ENCODE data around the gene TMEM178B.

TMEM178B gene

DNA sequence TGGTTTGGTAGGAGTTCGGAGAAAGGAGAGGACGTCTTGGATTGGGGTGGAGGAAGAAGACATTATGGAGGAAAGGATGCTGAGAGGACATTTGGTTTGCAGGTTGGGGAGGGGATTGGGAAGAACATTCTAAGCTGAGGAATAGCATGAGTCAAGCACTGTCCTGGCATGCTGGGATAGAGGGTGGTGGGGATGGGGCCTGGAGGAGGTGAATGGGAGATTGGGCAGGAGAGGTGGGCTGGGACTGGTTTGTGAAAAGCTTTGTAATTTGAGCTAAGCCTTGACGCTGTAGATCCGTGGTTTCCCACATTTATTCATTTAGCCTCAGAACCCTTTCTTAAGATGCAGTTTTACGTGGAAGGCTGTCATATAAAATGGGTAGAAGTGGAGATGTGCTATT lies 52.2 kb downstream of the TMEM178B start:
- TF ChIP-seq, protein P1, sequence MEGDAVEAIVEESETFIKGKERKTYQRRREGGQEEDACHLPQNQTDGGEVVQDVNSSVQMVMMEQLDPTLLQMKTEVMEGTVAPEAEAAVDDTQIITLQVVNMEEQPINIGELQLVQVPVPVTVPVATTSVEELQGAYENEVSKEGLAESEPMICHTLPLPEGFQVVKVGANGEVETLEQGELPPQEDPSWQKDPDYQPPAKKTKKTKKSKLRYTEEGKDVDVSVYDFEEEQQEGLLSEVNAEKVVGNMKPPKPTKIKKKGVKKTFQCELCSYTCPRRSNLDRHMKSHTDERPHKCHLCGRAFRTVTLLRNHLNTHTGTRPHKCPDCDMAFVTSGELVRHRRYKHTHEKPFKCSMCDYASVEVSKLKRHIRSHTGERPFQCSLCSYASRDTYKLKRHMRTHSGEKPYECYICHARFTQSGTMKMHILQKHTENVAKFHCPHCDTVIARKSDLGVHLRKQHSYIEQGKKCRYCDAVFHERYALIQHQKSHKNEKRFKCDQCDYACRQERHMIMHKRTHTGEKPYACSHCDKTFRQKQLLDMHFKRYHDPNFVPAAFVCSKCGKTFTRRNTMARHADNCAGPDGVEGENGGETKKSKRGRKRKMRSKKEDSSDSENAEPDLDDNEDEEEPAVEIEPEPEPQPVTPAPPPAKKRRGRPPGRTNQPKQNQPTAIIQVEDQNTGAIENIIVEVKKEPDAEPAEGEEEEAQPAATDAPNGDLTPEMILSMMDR (IDR thresholded peaks at IDR 0.05; ENCODE audit: low read depth, low read length, poor library complexity, severe bottlenecking): no peak
- TF ChIP-seq EZH2phosphoT487 (IDR thresholded peaks at IDR 0.05; ENCODE audit: borderline replicate concordance, low read length): no peak
- no peaks in the 10 kb centered on the region for H3K79me2 ChIP-seq (ENCODE audit: control insufficient read depth, low read length)

DNA sequence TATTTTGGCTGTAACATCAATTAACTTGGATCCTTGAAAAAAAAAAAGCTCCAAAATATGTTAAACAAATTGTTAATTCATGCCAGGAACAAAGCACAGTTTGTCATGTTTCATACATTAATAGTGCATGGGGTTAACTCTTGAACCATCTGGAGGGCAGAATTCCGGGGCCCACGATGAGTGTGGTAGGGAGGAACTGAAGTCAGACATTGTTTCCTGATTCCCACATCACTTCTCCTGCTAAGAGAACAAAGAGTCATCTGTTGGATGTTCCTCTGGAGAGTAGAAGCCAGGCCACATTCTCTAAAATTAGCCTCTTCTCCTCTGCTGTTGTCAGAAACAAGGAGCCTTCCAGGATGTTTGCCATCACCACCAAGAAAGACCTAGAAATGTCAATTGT lies 54.6 kb downstream of the TMEM178B start:
- Histone ChIP-seq H3K4me1 (ENCODE audit: control insufficient read depth, low read length) (no peaks in the 10 kb centered on the region), H3K36me3 (ENCODE audit: control insufficient read depth, low read length) (no peaks in the 10 kb centered on the region), H3K9me2 (replicated peaks; ENCODE audit: control insufficient read depth, low read length) (no peaks in the 10 kb centered on the region), H3F3A (ENCODE audit: control insufficient read depth, insufficient read depth) (no peaks in the 10 kb centered on the region), H3K27me3 (ENCODE audit: control insufficient read depth, low read length) (peaks cover 3% of the 10 kb centered on the region; the same call in 1 of the 2 replicates), H3K4me2 (ENCODE audit: low read length) (no peak overlapping the region), H3K9me3 (ENCODE audit: control insufficient read depth, insufficient read depth, low read length) (no peaks in the 10 kb centered on the region), H3K4me3 (ENCODE audit: low read length) (no peak overlapping the region), H3K27ac (ENCODE audit: low read depth, low read length) (no peak overlapping the region), H3K79me2 (ENCODE audit: control insufficient read depth, low read length) (no peaks in the 10 kb centered on the region), H4K20me1 (ENCODE audit: control insufficient read depth, insufficient read depth, low read depth, low read length) (no peaks in the 10 kb centered on the region)
- TF ChIP-seq EZH2phosphoT487 (IDR thresholded peaks at IDR 0.05; ENCODE audit: borderline replicate concordance, low read length): no peak
- TF ChIP-seq, protein P1 (IDR thresholded peaks at IDR 0.05; ENCODE audit: low read depth, low read length, poor library complexity, severe bottlenecking): no peak

More for the DNA sequence above, 52.2 kb downstream of the TMEM178B start:
- no peak overlapping the region for H3K4me2 ChIP-seq (ENCODE audit: low read length)
- H4K20me1 ChIP-seq (ENCODE audit: control insufficient read depth, insufficient read depth, low read depth, low read length): no peaks in the 10 kb centered on the region
- no peaks in the 10 kb centered on the region for H3K9me2 ChIP-seq (replicated peaks; ENCODE audit: control insufficient read depth, low read length)
- H3K27ac ChIP-seq (ENCODE audit: low read depth, low read length): no peak overlapping the region
- H3K4me1 ChIP-seq (ENCODE audit: control insufficient read depth, low read length): no peaks in the 10 kb centered on the region
- H3F3A ChIP-seq (ENCODE audit: control insufficient read depth, insufficient read depth): no peaks in the 10 kb centered on the region
- H3K36me3 ChIP-seq (ENCODE audit: control insufficient read depth, low read length): no peaks in the 10 kb centered on the region
- H3K27me3 ChIP-seq (ENCODE audit: control insufficient read depth, low read length): peaks cover 3% of the 10 kb centered on the region; the same call in 1 of the 2 replicates
- no peaks in the 10 kb centered on the region for H3K9me3 ChIP-seq (ENCODE audit: control insufficient read depth, insufficient read depth, low read length)
- H3K4me3 ChIP-seq (ENCODE audit: low read length): no peak overlapping the region

DNA sequence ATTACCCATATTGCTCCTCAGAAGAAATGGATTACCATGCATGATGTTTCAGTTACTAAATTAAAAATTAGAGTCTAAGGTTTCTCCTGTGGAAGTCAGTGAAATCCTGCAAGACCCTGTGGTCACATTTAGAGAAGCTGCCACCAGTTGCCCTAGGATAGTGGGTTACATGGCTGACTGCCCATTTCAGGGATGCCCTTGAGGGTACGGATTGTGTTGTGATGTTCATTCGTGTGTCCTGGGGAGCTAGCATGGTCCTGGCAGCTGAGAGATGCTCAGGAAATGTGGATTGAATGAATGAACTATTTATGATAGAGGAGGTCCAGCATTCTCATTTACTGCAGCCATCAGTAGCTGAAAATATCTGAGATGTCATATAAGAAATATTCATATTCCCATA lies 55.1 kb downstream of the TMEM178B start:
- no peaks in the 10 kb centered on the region for H3K9me3 ChIP-seq (ENCODE audit: control insufficient read depth, insufficient read depth, low read length)
- H3K27ac ChIP-seq (ENCODE audit: low read depth, low read length): no peak overlapping the region
- no peaks in the 10 kb centered on the region for H3K36me3 ChIP-seq (ENCODE audit: control insufficient read depth, low read length)
- no peak overlapping the region for H3K4me2 ChIP-seq (ENCODE audit: low read length)
- H3K27me3 ChIP-seq (ENCODE audit: control insufficient read depth, low read length): peaks cover 3% of the 10 kb centered on the region; the same call in 1 of the 2 replicates
- no peaks in the 10 kb centered on the region for H3K9me2 ChIP-seq (replicated peaks; ENCODE audit: control insufficient read depth, low read length)
- no peaks in the 10 kb centered on the region for H3F3A ChIP-seq (ENCODE audit: control insufficient read depth, insufficient read depth)
- H4K20me1 ChIP-seq (ENCODE audit: control insufficient read depth, insufficient read depth, low read depth, low read length): no peaks in the 10 kb centered on the region
- TF ChIP-seq, protein P1 (IDR thresholded peaks at IDR 0.05; ENCODE audit: low read depth, low read length, poor library complexity, severe bottlenecking): no peak
- TF ChIP-seq EZH2phosphoT487 (IDR thresholded peaks at IDR 0.05; ENCODE audit: borderline replicate concordance, low read length): no peak
- no peak overlapping the region for H3K4me3 ChIP-seq (ENCODE audit: low read length)
- H3K4me1 ChIP-seq (ENCODE audit: control insufficient read depth, low read length): no peaks in the 10 kb centered on the region
- no peaks in the 10 kb centered on the region for H3K79me2 ChIP-seq (ENCODE audit: control insufficient read depth, low read length)

Data from DOHH2 (cell line).